CD4-positive, alpha-beta T cell (primary cell): ENCODE measurements around the gene SKOR1. TPM values are rescaled to one million over a fixed set of nuclear protein-coding genes. Genes with fewer than 3 reads are reported as not detected.

ENCODE experiments used
- ATAC-seq: fragments of 200-7000 bp; cut with Tn5 transposase; one replicate; pipeline ENCODE4 v1.10.0; 2022; ENCODE audit warnings: mild to moderate bottlenecking; ENCODE audit not compliant: poor library complexity
- CTCF ChIA-PET: fragments of 350-600 bp; sonication (Branson Sonifier 250); formaldehyde crosslinking; loops from one replicate; lab custom pipeline; 2021; ENCODE audit warnings: antibody characterized with exemption, inconsistent platforms; lab: Charles Lee
- POLR2A ChIA-PET: fragments of 350-600 bp; sonication (Branson Sonifier 250); formaldehyde crosslinking; loops from one replicate; lab custom pipeline; 2021; ENCODE audit warnings: antibody characterized with exemption, inconsistent platforms; lab: Charles Lee
- DNase-seq, 14 experiments: peaks; one replicate each; pipeline ENCODE4 v3.0.0-alpha.2; 2013 to 2020; ENCODE audit warnings: mixed read lengths in 2 of 14
- H3K27ac ChIP-seq, 2 donors: one replicate each; pipeline versions ENCODE4 v1.5.1 to v1.7.0; 2013; ENCODE audit warnings: low read length in 2 of 2, low read depth in 1 of 2, mild to moderate bottlenecking in 1 of 2
- H3K27me3 ChIP-seq, 2 experiments: 1 replicate in 1 of 2; 2 replicates in 1 of 2; pipeline versions ENCODE4 v1.6.1 to v1.7.0; 2013; ENCODE audit warnings: low read length in 2 of 2, control low read depth in 1 of 2, mild to moderate bottlenecking in 1 of 2, moderate library complexity in 1 of 2; ENCODE audit not compliant: insufficient read depth in 2 of 2, control insufficient read depth in 1 of 2
- H3K36me3 ChIP-seq: one replicate; pipeline ENCODE4 v1.6.1; 2013; ENCODE audit warnings: low read length, control low read depth; ENCODE audit not compliant: insufficient read depth
- H3K4me1 ChIP-seq: one replicate; pipeline ENCODE4 v1.6.1; 2013; ENCODE audit warnings: low read length, control low read depth; ENCODE audit not compliant: insufficient read depth
- H3K4me3 ChIP-seq: one replicate; pipeline ENCODE4 v1.5.1; 2013; ENCODE audit warnings: mild to moderate bottlenecking, low read length, moderate library complexity
- H3K9me3 ChIP-seq, 2 experiments: 1 replicate in 1 of 2; 2 replicates in 1 of 2; pipeline versions ENCODE4 v1.6.1 to v1.7.0; 2013; ENCODE audit warnings: low read length in 2 of 2, mild to moderate bottlenecking in 2 of 2, control low read depth in 1 of 2, moderate library complexity in 1 of 2; ENCODE audit not compliant: control insufficient read depth in 1 of 2, insufficient read depth in 1 of 2
- H3K27ac Mint-ChIP-seq: one replicate; pipeline ENCODE4 v1.8.0; 2020; ENCODE audit warnings: mixed read lengths
- H3K27me3 Mint-ChIP-seq: one replicate; pipeline ENCODE4 v1.8.0; 2021; ENCODE audit warnings: mixed read lengths
- H3K36me3 Mint-ChIP-seq: one replicate; pipeline ENCODE4 v1.8.0; 2021; ENCODE audit warnings: low read depth, mixed read lengths
- H3K4me1 Mint-ChIP-seq: one replicate; pipeline ENCODE4 v1.8.0; 2021; ENCODE audit warnings: low read depth, mixed read lengths
- H3K4me3 Mint-ChIP-seq: one replicate; pipeline ENCODE4 v1.8.0; 2020; ENCODE audit warnings: mild to moderate bottlenecking, mixed read lengths
- H3K9me3 Mint-ChIP-seq: one replicate; pipeline ENCODE4 v1.8.0; 2020; ENCODE audit warnings: mixed read lengths
- CTCF ChIP-seq: fragments of 200-600 bp; IDR thresholded peaks from one replicate; pipeline ENCODE4 v1.8.0; 2022; ENCODE audit warnings: antibody characterized with exemption, mild to moderate bottlenecking
- intact Hi-C, 2 experiments: fragments of 100-400 bp; cut with DNase I in 1 of 2; cut with micrococcal nuclease in 1 of 2; formaldehyde crosslinking; loops; one replicate each; pipeline versions ENCODE4 v1.15.1 to v1.9.0; 2023 to 2025; cut with DNase I, micrococcal nuclease
- total RNA-seq, 174 experiments: library from RNA in 2 of 174; stranded (reverse) in 2 of 174; gene quantifications; one replicate each; pipeline ENCODE4 v1.2.3 and lab custom pipeline; 2021 to 2026

The SKOR1 gene
- total RNA-seq, 2 experiments from 2014 or later: 1.8 to 2.2 TPM

- peaks cover 0 to 42% of the 10 kb centered on the region in 2 experiments for H3K9me3 ChIP-seq
- TF ChIP-seq CTCF: peak; percentile 56
- Mint-ChIP-seq H3K36me3 (no peaks in the 10 kb centered on the region), H3K27ac (no peak overlapping the region), H3K27me3 (peaks cover 75% of the 10 kb centered on the region), H3K4me3 (peak overlapping the region; percentile 77), H3K4me1 (peaks cover 67% of the 10 kb centered on the region), H3K9me3 (no peaks in the 10 kb centered on the region)
- no peak overlapping the region for H3K27ac ChIP-seq
- POLR2A ChIA-PET: interaction anchor here (0.9 to 1.8 kb wide), 4 partner anchors 49 to 312 kb away, joined by 3 to 6 read pairs (median 4); partner anchors contain the start of gene MAP2K5
- CTCF ChIA-PET: interaction anchor here (2.4 to 3.2 kb wide), 2 partner anchors 51 to 377 kb away, joined by 15 to 16 read pairs; no protein-coding TSS in a partner anchor
- peaks cover 65 to 72% of the 10 kb centered on the region in 2 experiments for H3K27me3 ChIP-seq
- intact Hi-C loops: loop anchor here (1.0 to 10.0 kb wide), 4 partner anchors 51 to 589 kb away; partner anchors contain the start of gene MAP2K5 (in 1 of the 2)
- ATAC-seq (peak; percentile 35), DNase-seq (peak in 9 of 14 experiments; percentile 18 to 60 (median 41))
- H3K4me1 ChIP-seq: peaks cover 70% of the 10 kb centered on the region
- H3K4me3 ChIP-seq: peak overlapping the region; percentile 59
- H3K36me3 ChIP-seq: no peaks in the 10 kb centered on the region
Observed at GRCh38 chr15:67833710-67834511, 8.6 kb downstream of the SKOR1 start.

- DNase-seq (peak in 3 of 14 experiments; percentile 32 to 54 (median 50)), ATAC-seq (no peak)
- H3K4me3 Mint-ChIP-seq: peak overlapping the region; percentile 77
- ChIA-PET POLR2A (interaction anchor here (0.8 to 2.3 kb wide), 6 partner anchors 10 to 391 kb away, joined by 3 to 11 read pairs (median 4); partner anchors contain the start of gene MAP2K5), CTCF (interaction anchor here (2.4 to 3.2 kb wide), 2 partner anchors 52 to 378 kb away, joined by 15 to 16 read pairs; no protein-coding TSS in a partner anchor)
- H3K4me3 ChIP-seq: peak overlapping the region; percentile 59
- H3K36me3 ChIP-seq: no peaks in the 10 kb centered on the region
- no peaks in the 10 kb centered on the region for H3K9me3 Mint-ChIP-seq
- peaks cover 5% of the 10 kb centered on the region for H3K36me3 Mint-ChIP-seq
- peaks cover 66% of the 10 kb centered on the region for H3K4me1 ChIP-seq
- TF ChIP-seq CTCF: no peak
- H3K27ac ChIP-seq: no peak overlapping the region
- intact Hi-C loops: loop anchor here (1.0 to 10.0 kb wide), 7 partner anchors 51 to 887 kb away; partner anchors contain the start of gene MAP2K5 (in 2 of the 2)
- H3K4me1 Mint-ChIP-seq: peaks cover 68% of the 10 kb centered on the region
- peaks cover 68% of the 10 kb centered on the region for H3K27me3 Mint-ChIP-seq
- H3K27ac Mint-ChIP-seq: no peak overlapping the region
- peaks cover 58 to 65% of the 10 kb centered on the region in 2 experiments for H3K27me3 ChIP-seq
- peaks cover 0 to 33% of the 10 kb centered on the region in 2 experiments for H3K9me3 ChIP-seq
Observed at GRCh38 chr15:67834581-67835296, 9.4 kb downstream of the SKOR1 start.
